GM12878 (cell line): ENCODE data around the gene SNW1. TPM values are rescaled to one million over a fixed set of nuclear protein-coding genes. Genes with fewer than 3 reads are reported as not detected.
A peak's percentile ranks its signal among the peaks of the same experiment; 100 is the strongest.

Experiments used
- ASH2L ChIP-seq: fragments of 300-600, 200-600 bp; sonication (generic); IDR thresholded peaks from 2 replicates; pipeline ENCODE4 v1.6.1; 2017; ENCODE audit warnings: low read depth, mild to moderate bottlenecking, borderline replicate concordance
- BCL11A ChIP-seq: IDR thresholded peaks from 2 replicates; pipeline ENCODE4 v1.6.1; 2011; ENCODE audit warnings: low read depth, low read length
- CBX3 ChIP-seq: fragments of 200-600 bp; sonication (generic); IDR thresholded peaks from 2 replicates; pipeline ENCODE4 v1.6.1; 2016; ENCODE audit warnings: low read depth, borderline replicate concordance
- CBX5 ChIP-seq: sonication (generic); IDR thresholded peaks from 2 replicates; pipeline ENCODE4 v1.6.1; 2016; ENCODE audit warnings: low read depth, moderate library complexity, mild to moderate bottlenecking, inconsistent platforms
- CHD4 ChIP-seq: fragments of 200-600 bp; sonication (generic); IDR thresholded peaks from 2 replicates; pipeline ENCODE4 v1.6.1; 2016; ENCODE audit warnings: mild to moderate bottlenecking
- CREM ChIP-seq: IDR thresholded peaks from 2 replicates; pipeline ENCODE4 v1.6.1; 2014; ENCODE audit warnings: antibody characterized with exemption, low read depth
- CTCF ChIP-seq, 3 experiments: IDR thresholded peaks in 2 of 3; conservative IDR thresholded peaks in 1 of 3; 2 replicates each; pipeline ENCODE4 v1.5.1; 2011; ENCODE audit warnings: low read depth in 3 of 3, low read length in 3 of 3, mild to moderate bottlenecking in 3 of 3, control low read depth in 2 of 3, moderate library complexity in 2 of 3, inconsistent platforms in 1 of 3, mixed read lengths in 1 of 3; ENCODE audit not compliant: control insufficient read depth in 2 of 3, insufficient read depth in 1 of 3; ENCODE audit errors: extremely low read depth in 1 of 3
- EGR1 ChIP-seq, 2 experiments: IDR thresholded peaks; 1 replicate in 1 of 2; 2 replicates in 1 of 2; pipeline ENCODE4 v1.6.1; 2011 to 2012; ENCODE audit warnings: low read depth in 2 of 2, low read length in 2 of 2, borderline replicate concordance in 1 of 2, mild to moderate bottlenecking in 1 of 2, moderate library complexity in 1 of 2
- GATAD2B ChIP-seq: fragments of 450-650 bp; conservative IDR thresholded peaks from 2 replicates; pipeline ENCODE4 v1.6.1; 2017; ENCODE audit warnings: low read depth, mild to moderate bottlenecking, moderate library complexity
- IKZF2 ChIP-seq, 2 experiments: fragments of 450-650 bp; IDR thresholded peaks; 2 replicates each; pipeline ENCODE4 v1.6.1; 2017; ENCODE audit warnings: mild to moderate bottlenecking in 2 of 2, moderate library complexity in 2 of 2
- MYC ChIP-seq: IDR thresholded peaks from 2 replicates; pipeline ENCODE4 v1.6.1; 2011; ENCODE audit warnings: mild to moderate bottlenecking, low read length, moderate library complexity, inconsistent platforms; ENCODE audit not compliant: insufficient read depth, insufficient replicate concordance, insufficient read length, severe bottlenecking
- NFXL1 ChIP-seq: fragments of 450-650 bp; IDR thresholded peaks from 2 replicates; pipeline ENCODE4 v1.6.1; 2017; ENCODE audit warnings: antibody characterized with exemption, mild to moderate bottlenecking, borderline replicate concordance
- NR2F1 ChIP-seq: fragments of 450-650 bp; conservative IDR thresholded peaks from 2 replicates; pipeline ENCODE4 v1.6.1; 2017; ENCODE audit warnings: mild to moderate bottlenecking
- PKNOX1 ChIP-seq: fragments of 450-650 bp; IDR thresholded peaks from 2 replicates; pipeline ENCODE4 v1.6.1; 2016; ENCODE audit warnings: mild to moderate bottlenecking
- PML ChIP-seq: IDR thresholded peaks from 2 replicates; pipeline ENCODE4 v1.6.1; 2012; ENCODE audit warnings: low read length, inconsistent platforms
- RELB ChIP-seq: fragments of 450-650 bp; IDR thresholded peaks from 2 replicates; pipeline ENCODE4 v1.6.1; 2017; ENCODE audit warnings: low read depth, mild to moderate bottlenecking, moderate library complexity
- SIN3A ChIP-seq: IDR thresholded peaks from 2 replicates; pipeline ENCODE4 v1.6.1; 2012; ENCODE audit warnings: low read depth, low read length, improper control_type of control experiment
- SMC3 ChIP-seq: IDR thresholded peaks from 2 replicates; pipeline ENCODE4 v1.6.1; 2011; ENCODE audit warnings: low read length, improper control_type of control experiment, borderline replicate concordance
- SUZ12 ChIP-seq: fragments of 200-600 bp; sonication (generic); IDR thresholded peaks from one replicate; pipeline ENCODE4 v1.6.1; 2018; ENCODE audit warnings: antibody characterized with exemption, mild to moderate bottlenecking; ENCODE audit not compliant: unreplicated experiment
- TARDBP ChIP-seq: IDR thresholded peaks from 2 replicates; pipeline ENCODE4 v1.6.1; 2016; ENCODE audit warnings: borderline replicate concordance
- TBL1XR1 ChIP-seq: IDR thresholded peaks from 2 replicates; pipeline ENCODE4 v1.6.1; 2012; ENCODE audit warnings: low read depth, low read length, improper control_type of control experiment
- TCF12 ChIP-seq: IDR thresholded peaks from 2 replicates; pipeline ENCODE4 v1.6.1; 2011; ENCODE audit warnings: low read depth, mild to moderate bottlenecking, low read length
- TCF3 ChIP-seq: IDR thresholded peaks from 2 replicates; pipeline ENCODE4 v1.6.1; 2012; ENCODE audit warnings: low read depth, mild to moderate bottlenecking, low read length, borderline replicate concordance; ENCODE audit not compliant: insufficient read depth
- ZZZ3 ChIP-seq: IDR thresholded peaks from 2 replicates; pipeline ENCODE4 v1.6.1; 2011; ENCODE audit warnings: low read depth; ENCODE audit not compliant: control insufficient read depth, insufficient read length
- polyA plus RNA-seq, 11 experiments: library from polyadenylated mRNA; depleted of rRNA in 4 of 11; unstranded in 6 of 11; stranded (reverse) in 5 of 11; fragments of >200 nt; fragmentation: Nextera tagmentation in 4 of 11; fragmentation: Illumina TruSeq in 1 of 11; extraction: Ambion mirVana in 4 of 11; extraction: Trizol in 1 of 11; gene quantifications; 1 replicate in 1 of 11; 2 replicates in 10 of 11; pipeline versions ENCODE4 v1.2.1 to v1.2.3, GENCODE V29; 2011 to 2016; ENCODE audit warnings: inconsistent platforms in 2 of 11, missing spikeins in 2 of 11, low read depth in 1 of 11
- total RNA-seq, 4 experiments: library from RNA; depleted of rRNA in 3 of 4; stranded (reverse); fragments of >200 nt in 3 of 4; fragmentation: Illumina TruSeq in 1 of 4; extraction: Trizol in 1 of 4; gene quantifications; 2 replicates each; pipeline versions ENCODE4 v1.2.1 to v1.2.3, GENCODE V29; 2013 to 2021
- TF ChIP-seq, protein P1 (sequence below): IDR thresholded peaks from 2 replicates; pipeline ENCODE4 v1.6.1; 2011; ENCODE audit warnings: low read depth, low read length, improper control_type of control experiment, borderline replicate concordance

Gene SNW1
- total and polyA plus RNA-seq, 10 of the 15 experiments (the other 5 are each of a cell fraction or from before 2014, with no cell fraction given): 56.6 to 109 (median 75.7) TPM

GRCh38 chr14:77799863-77800730 is 39.1 kb upstream of the SNW1 start, which contains the start of gene ADCK1 (continued):
- no peak for TF ChIP-seq SUZ12
- no peak for TF ChIP-seq TBL1XR1
- no peak for TF ChIP-seq CBX3
- TF ChIP-seq EGR1 (IDR thresholded peaks at IDR 0.05; ENCODE audit: borderline replicate concordance in 1 of 2, low read depth in 2 of 2, low read length in 2 of 2): no peak
- 0 out of 2 replicates have a peak, but pooled peaks have one; percentile 4 for TF ChIP-seq BCL11A
- TF ChIP-seq TARDBP: peak; percentile 71; the same call in 1 of the 2 replicates
- peak; percentile 73 for TF ChIP-seq CREM
- peak; percentile 18 to 39 (median 22); a peak in 2 of 6 replicates for TF ChIP-seq CTCF (IDR thresholded peaks at IDR 0.05 in 2 of 3, conservative IDR thresholded peaks at IDR 0.05 in 1 of 3; ENCODE audit: control insufficient read depth in 2 of 3, extremely low read depth in 1 of 3, insufficient read depth in 1 of 3, low read depth in 3 of 3, low read length in 3 of 3)
- TF ChIP-seq SMC3: no peak
- peak; percentile 99 for TF ChIP-seq GATAD2B
- TF ChIP-seq TCF3: no peak
- peak; percentile 32 to 45; a peak in 1 of 4 replicates for TF ChIP-seq IKZF2 (IDR thresholded peaks at IDR 0.05)
- no peak for TF ChIP-seq NFXL1
- no peak for TF ChIP-seq CBX5
- no peak for TF ChIP-seq CHD4
- peak; percentile 61; the same call in 1 of the 2 replicates for TF ChIP-seq PML
- TF ChIP-seq ASH2L: peak; percentile 95
- TF ChIP-seq RELB: no peak
- TF ChIP-seq NR2F1: peak; percentile 99
- TF ChIP-seq, protein P1, sequence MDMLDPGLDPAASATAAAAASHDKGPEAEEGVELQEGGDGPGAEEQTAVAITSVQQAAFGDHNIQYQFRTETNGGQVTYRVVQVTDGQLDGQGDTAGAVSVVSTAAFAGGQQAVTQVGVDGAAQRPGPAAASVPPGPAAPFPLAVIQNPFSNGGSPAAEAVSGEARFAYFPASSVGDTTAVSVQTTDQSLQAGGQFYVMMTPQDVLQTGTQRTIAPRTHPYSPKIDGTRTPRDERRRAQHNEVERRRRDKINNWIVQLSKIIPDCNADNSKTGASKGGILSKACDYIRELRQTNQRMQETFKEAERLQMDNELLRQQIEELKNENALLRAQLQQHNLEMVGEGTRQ: peak; percentile 73
- no peak for TF ChIP-seq TCF12
- no peak for TF ChIP-seq ZZZ3
- peak; percentile 68 for TF ChIP-seq SIN3A
- peak; percentile 93 for TF ChIP-seq MYC
- TF ChIP-seq PKNOX1: no peak
